ENCODE results near the gene RTL9. TPM values are rescaled to one million over a fixed set of nuclear protein-coding genes. Genes with fewer than 3 reads are reported as not detected.

RTL9 gene
- total and polyA plus RNA-seq, 9 of the 15 experiments (the other 6 are each of a cell fraction or from before 2014, with no cell fraction given): 0.04 to 0.35 (median 0.13) TPM; not detected in 1

GRCh38 chrX:110407910-110408545 is 49.4 kb downstream of the RTL9 start (continued):
- TF ChIP-seq CHD7 (IDR thresholded peaks at IDR 0.05; ENCODE audit: low read depth, low read length): no peak
- TF ChIP-seq PCBP1 (IDR thresholded peaks at IDR 0.05; ENCODE audit: low read depth, low read length, poor library complexity, severe bottlenecking): no peak
- 0 out of 2 replicates have a peak, but pooled peaks have one; percentile 11 for TF ChIP-seq KLF16 (IDR thresholded peaks at IDR 0.05)
- TF ChIP-seq CBFA2T3 (IDR thresholded peaks at IDR 0.05): no peak
- no peak for TF ChIP-seq ZNF354B (CRISPR knock-in tag; IDR thresholded peaks at IDR 0.05)
- TF ChIP-seq ARID3B (CRISPR knock-in tag; IDR thresholded peaks at IDR 0.05; ENCODE audit: borderline replicate concordance): no peak
- no peak for TF ChIP-seq GTF2A2 (tag; IDR thresholded peaks at IDR 0.05)
- no peak for TF ChIP-seq ZFP91 (CRISPR knock-in tag; IDR thresholded peaks at IDR 0.05)
- no peak for TF ChIP-seq JUN (IDR thresholded peaks at IDR 0.05; ENCODE audit: borderline replicate concordance, low read depth, low read length)
- TF ChIP-seq JUN (CRISPR knock-in tag; IDR thresholded peaks at IDR 0.05; ENCODE audit: borderline replicate concordance): no peak
- TF ChIP-seq PTRF (tag; IDR thresholded peaks at IDR 0.05): no peak
- TF ChIP-seq ETV5 (CRISPR knock-in tag; IDR thresholded peaks at IDR 0.05; ENCODE audit: low read depth): no peak
- TF ChIP-seq ZNF778 (CRISPR knock-in tag; IDR thresholded peaks at IDR 0.05): no peak
- no peak for TF ChIP-seq NR3C1 (CRISPR knock-in tag; IDR thresholded peaks at IDR 0.05)
- TF ChIP-seq ZNF12 (CRISPR knock-in tag; IDR thresholded peaks at IDR 0.05): no peak

Data from K562 (cell line).